Kidney epithelial cell (primary cell): ENCODE results near the gene ALS2CL. TPM values are rescaled to one million over a fixed set of nuclear protein-coding genes. Genes with fewer than 3 reads are reported as not detected.

Experiments used
- DNase-seq: peaks from one replicate; pipeline ENCODE4 v3.0.0-alpha.2; 2010; ENCODE audit warnings: low read depth
- H3K27me3 ChIP-seq: 2 replicates; pipeline ENCODE4 v1.6.0; 2011; ENCODE audit warnings: low read length; ENCODE audit not compliant: control insufficient read depth, insufficient read depth
- H3K36me3 ChIP-seq: 2 replicates; pipeline ENCODE4 v1.5.1; 2011; ENCODE audit warnings: low read length; ENCODE audit not compliant: control insufficient read depth, insufficient read depth
- H3K4me3 ChIP-seq: 2 replicates; pipeline ENCODE4 v1.5.1; 2011; ENCODE audit warnings: low read depth, mild to moderate bottlenecking, control low read depth, low read length
- total RNA-seq: library from RNA; depleted of rRNA; stranded (reverse); fragments of >200 nt; gene quantifications from 2 replicates; pipeline ENCODE4 v1.2.3, GENCODE V29; 2015
- TF ChIP-seq, protein P1 (sequence below): IDR thresholded peaks from 2 replicates; pipeline ENCODE4 v1.5.1; 2011; ENCODE audit warnings: mild to moderate bottlenecking, moderate library complexity, low read length, control low read depth, inconsistent platforms; ENCODE audit not compliant: insufficient read depth, poor library complexity, severe bottlenecking

ALS2CL gene
- total RNA-seq, 1 donor from 2014 or later = 23.7 TPM

DNA sequence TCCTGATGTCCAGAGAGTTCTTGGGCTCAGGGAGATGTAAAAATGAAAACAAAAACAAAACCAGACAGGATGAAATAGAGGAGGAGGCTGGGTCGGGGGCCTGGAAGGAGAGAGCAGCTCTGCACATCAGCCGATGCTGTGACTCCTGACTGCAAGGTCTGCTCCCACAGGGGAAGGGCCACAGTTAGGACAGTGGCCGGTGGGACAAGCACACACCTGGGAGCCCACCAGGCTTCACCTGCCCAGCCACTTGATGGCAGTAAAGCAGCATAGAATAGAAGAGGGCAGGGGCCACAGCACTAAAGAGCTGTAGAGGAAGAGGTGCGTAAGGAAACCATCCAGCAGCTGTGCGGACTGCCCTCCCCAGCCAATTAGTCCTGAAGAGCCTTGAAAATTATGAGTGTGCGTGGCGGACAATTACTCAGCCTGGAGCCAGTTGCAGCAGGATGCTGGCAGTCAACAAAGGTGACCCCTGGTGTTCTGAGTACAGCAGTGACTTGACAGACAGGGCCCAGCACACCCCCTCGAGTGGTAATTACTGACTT lies 29.8 kb downstream of the ALS2CL start:
- Histone ChIP-seq H3K27me3 (peaks cover 17% of the 10 kb centered on the region), H3K36me3 (no peaks in the 10 kb centered on the region), H3K4me3 (no peak overlapping the region)
- no peak for DNase-seq
- TF ChIP-seq, protein P1, sequence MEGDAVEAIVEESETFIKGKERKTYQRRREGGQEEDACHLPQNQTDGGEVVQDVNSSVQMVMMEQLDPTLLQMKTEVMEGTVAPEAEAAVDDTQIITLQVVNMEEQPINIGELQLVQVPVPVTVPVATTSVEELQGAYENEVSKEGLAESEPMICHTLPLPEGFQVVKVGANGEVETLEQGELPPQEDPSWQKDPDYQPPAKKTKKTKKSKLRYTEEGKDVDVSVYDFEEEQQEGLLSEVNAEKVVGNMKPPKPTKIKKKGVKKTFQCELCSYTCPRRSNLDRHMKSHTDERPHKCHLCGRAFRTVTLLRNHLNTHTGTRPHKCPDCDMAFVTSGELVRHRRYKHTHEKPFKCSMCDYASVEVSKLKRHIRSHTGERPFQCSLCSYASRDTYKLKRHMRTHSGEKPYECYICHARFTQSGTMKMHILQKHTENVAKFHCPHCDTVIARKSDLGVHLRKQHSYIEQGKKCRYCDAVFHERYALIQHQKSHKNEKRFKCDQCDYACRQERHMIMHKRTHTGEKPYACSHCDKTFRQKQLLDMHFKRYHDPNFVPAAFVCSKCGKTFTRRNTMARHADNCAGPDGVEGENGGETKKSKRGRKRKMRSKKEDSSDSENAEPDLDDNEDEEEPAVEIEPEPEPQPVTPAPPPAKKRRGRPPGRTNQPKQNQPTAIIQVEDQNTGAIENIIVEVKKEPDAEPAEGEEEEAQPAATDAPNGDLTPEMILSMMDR = peak; percentile 30

DNA sequence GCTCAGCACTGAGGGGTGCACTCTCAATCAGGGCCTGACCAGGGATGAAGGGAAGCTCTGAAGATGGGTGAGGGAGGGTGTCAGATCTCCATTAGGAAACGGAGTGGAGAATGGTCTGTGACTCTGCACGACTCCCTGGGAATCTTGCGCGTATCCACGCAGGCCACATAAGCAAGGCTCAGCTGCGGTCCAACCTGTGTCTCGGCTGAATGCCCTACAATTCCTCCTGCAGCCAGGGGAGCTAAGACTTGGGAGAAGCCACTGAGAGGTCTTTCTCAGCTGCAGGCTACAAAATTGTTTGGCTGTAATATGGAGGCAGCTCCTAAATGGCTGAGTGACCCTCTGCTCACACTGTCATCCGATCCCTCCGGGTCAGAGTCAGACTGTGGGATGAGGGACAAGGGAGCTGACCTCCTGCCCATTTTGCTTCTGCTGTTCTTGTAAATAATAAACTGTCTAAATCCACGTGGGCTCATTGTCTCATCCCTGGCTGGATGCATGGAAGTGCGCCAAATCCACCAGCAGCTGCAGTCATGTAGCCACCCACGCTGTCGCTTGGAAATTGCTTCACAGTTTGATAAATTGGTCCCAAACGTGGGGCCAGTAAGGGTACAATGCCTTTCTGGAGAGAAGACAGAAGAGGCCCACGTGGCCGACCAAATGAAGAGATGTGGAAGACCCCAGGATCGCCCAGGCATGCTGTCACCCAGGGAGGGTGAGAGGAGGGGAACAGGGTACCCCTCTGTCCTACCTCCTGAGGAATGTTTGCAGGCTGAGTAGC lies 30.5 kb downstream of the ALS2CL start:
- Histone ChIP-seq H3K36me3 (no peaks in the 10 kb centered on the region), H3K27me3 (peaks cover 17% of the 10 kb centered on the region), H3K4me3 (no peak overlapping the region)
- no peak for DNase-seq
- TF ChIP-seq, protein P1 = no peak

DNA sequence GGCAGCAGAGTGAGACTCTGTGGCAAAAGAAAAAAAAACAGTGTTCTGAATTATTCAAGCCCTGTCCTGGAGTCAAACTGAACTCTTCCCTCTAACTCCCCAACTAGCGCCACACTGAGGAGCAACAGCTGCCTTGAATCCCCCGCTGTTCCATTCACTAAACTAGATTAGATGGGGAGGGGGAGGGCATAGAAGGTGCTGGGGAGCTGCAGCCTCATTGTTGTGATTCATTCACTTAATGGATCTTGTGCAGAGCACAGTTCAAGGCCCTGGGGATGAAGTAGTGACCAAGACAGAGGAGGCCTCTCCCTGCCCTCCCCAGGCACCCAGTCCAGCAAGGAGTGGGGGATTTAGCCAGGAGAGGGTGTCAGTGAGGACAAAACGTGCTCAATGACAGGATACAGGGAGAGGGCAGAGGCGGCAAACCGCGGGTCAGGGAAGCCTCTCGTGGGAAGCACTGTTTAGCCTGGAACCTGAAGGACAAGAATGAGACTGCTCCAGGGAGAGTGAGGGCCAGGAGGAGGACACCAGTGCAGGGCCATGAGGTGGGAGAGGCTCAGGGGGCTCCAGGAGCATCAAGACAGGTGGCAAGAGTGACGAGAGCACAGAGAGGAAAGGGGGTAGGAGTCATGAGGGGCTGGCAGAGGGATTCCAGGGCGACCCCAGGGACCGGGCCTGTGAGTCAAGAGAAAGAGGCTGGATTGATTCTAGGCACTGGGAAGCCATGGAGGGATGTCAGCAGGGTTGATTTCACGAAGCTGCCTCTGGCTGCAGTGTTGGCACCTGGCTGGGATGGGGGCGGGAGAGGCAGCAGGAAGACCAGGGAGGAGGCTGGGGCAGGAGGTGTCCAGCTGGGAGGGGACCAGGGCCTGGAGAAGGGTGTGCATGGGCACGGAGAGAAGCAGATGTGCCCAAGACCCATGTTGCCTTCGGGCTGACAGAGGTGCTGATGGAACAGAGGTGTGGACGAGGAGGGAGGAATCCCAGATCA lies 31.4 kb downstream of the ALS2CL start:
- H3K27me3 ChIP-seq = peaks cover 15% of the 10 kb centered on the region
- no peak for DNase-seq
- H3K4me3 ChIP-seq = no peak overlapping the region
- H3K36me3 ChIP-seq = no peaks in the 10 kb centered on the region
- TF ChIP-seq, protein P1 = no peak

DNA sequence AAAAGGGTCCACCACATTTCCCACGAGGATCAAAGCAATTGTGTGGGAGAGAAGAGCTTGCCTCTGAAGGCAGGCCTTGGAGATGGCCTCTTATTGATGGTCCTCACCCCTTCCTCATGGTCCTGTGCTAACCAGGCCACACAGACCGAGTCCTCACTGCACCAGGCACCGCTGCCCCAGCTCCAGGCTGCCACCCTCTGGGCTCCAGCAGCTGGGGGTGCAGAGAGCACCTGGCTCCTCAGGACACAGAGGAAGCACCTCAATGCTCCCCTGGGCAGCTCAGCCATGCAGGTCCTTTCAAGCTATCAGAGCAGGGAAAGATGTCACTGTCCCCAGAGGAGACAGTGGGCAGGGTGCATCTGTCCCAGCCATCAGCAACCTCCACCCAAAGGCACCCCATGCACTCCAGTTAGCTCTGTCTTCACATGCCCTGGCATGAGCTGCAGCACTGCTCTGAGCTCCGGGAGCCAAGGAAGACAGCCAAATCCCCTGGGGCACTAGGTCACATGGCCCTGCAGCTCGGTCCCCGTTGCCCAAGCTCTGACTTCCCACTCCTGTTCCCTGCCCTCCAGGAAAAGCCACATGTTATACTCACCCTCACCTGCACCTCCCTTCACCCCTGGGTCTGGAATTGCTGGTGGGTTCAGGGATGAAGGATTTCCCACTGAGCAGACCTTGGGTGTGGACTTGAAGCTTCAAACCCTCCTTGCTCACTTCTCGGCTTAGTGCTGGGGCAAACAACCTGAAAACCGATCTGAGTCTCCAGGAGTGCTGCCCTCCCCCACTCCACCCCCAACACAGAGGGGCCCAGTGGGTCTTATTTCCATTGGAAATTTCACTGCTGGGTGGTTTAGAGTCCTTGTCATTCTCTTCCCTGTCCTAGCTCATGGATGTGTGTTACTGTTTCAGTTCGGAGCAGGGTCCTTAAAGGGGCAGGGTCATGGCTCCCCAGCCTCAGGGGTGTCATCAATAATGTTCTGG lies 32.6 kb downstream of the ALS2CL start:
- H3K27me3 ChIP-seq = peaks cover 11% of the 10 kb centered on the region
- DNase-seq = no peak
- TF ChIP-seq, protein P1 = no peak

DNA sequence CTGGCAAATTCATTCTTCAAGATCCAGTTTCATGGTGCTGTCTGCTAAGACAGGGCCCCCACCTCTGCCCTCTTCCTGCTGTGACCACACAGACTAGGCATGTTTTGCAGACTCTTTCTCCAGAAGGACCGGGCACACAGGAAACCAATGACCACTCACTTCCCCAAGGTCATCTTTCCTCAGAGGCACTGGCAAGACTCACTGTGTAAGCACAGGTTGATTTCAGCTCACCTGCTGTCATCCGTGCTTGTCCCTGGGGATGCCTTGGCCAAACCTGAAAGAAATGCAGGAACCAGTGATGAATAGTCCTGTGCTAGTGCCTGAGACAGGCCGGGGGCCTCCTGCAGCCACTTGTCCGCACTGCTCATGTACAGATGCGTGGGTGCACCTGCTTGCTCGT lies 33.5 kb downstream of the ALS2CL start:
- Histone ChIP-seq H3K36me3 (no peaks in the 10 kb centered on the region), H3K27me3 (peaks cover 9% of the 10 kb centered on the region), H3K4me3 (no peak overlapping the region)
- TF ChIP-seq, protein P1 = no peak
- no peak for DNase-seq

More for the DNA sequence above, 32.6 kb downstream of the ALS2CL start:
- Histone ChIP-seq H3K36me3 (no peaks in the 10 kb centered on the region), H3K4me3 (no peak overlapping the region)
